NCI-H2196 treated with DMSO at 0.1 percent for 48 hours (cell line): ENCODE data around the gene AFG1L.

Experiments
- DNase-seq: peaks from one replicate; lab custom pipeline; 2025; ENCODE audit not compliant: unreplicated experiment; lab: John Stamatoyannopoulos, UW

The AFG1L gene

DNA sequence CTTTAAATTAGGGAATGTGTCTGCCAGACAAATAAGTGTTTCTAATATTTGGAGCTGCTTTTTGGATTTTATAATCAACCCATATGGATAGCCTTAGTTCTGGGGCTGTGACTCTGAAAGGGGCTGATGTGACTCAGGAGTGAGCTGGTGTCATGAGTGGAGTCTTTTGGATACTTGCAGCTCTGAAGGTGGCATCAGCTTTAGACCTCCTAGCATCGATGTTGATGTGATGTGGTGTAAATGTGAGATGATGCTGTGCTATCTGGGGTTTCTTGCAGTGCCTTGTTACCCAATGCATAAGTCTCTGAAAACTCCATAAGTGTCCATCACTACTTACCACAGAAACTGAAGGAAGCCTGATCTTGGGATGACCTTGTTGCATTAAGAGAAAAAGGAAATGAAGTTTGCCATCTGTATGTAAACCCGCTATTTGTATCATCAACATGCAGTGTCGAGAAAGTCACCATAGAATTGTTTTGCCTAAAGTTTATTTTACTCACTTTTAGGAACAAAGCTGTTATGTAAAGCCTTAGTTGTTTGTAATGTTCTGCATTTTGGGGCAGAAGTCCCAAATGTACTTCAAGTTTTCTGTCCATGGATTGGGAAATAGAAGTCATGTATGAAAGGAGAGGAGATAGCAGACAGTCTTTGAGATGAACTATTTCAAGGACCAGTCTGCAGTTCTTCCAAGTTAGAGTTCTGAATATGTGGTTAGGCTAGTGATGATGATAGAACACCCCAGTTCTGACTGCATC lies 273.9 kb downstream of the AFG1L start:
- no peak for DNase-seq

DNA sequence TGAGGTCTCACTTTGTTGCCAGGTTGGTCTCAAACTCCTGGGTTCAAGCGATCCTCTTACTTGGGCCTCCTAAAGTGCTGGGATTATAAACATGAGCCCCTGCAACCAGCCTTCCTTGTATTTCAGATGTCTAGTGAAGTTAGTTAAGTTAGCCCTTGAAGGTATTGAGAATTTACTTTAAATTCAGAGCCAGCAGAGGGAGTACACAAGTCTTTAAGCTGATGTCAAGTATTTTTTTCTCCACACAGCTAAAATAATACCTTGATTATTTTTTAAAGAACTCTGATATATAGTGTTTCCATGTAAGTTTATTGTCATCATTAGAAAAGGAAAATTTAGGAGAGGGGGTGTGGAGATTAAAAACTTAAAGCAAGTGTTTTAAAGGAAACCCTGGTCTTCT lies 275.7 kb downstream of the AFG1L start:
- DNase-seq, result no peak

DNA sequence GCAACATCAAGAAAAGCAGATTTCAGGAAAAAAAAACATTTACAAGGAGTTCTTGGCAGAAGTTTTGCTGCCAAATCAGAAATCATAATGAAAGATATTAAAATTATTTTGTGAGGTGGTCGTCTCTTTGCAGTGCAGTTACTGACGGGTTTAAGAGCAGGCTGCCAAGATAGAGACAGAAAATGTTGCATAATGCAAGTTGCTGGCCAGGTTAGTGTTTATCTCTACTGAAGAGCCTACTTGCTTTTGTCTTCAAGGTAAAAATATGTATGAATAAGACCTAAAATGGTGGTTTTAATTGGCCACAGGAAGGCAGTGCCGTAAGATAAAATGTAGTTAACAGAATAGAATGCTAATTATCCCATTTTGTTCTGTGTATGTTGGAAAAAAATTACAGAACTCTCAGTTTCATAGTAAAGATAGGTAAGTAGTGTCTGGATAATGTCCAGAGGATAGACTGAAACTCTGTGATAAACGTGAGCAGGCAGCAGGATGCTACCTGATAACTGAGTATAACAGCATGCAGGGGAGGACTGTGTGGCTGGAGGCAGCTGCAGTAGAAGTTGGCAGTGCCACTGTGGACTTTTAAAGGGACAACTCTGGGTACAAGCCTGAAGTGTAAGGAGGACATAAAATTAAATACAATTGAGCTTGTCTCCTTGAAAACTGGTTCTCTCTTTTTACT lies 279.7 kb downstream of the AFG1L start:
- no peak for DNase-seq
